ENCODE measurements around the gene KLRB1. TPM values are rescaled to one million over a fixed set of nuclear protein-coding genes. Genes with fewer than 3 reads are reported as not detected.
"Not testable (repeated sequence)": the region's sequence is repeated elsewhere in the genome, so short reads cannot be mapped to it uniquely, and the experiment has no call there.

KLRB1 gene
- polyA plus RNA-seq, 4 donors, result 3.8 to 6.9 (median 4.8) TPM

- DNase-seq (ENCODE audit: low read depth in 4 of 4, low spot score in 2 of 4), result not testable (repeated sequence)
These were observed 62.2 kb downstream of the KLRB1 start for GRCh38 chr12:9545489-9545888.

Other genes with a start within 250 kb of the KLRB1 start
- gene CLEC2D, start 61.8 kb upstream of the KLRB1 start, polyA plus RNA-seq (ENCODE audit: insufficient read length in 4 of 4), result 10 to 100 TPM in 3 of 4 donors, 1 to 10 TPM in 1; 8.5 to 31.0 (median 17.2) TPM
- under 1 TPM in 3 of 4 donors, not detected in 1; 0.19 to 0.47 (median 0.38) TPM for gene CLECL1, start 125.2 kb upstream of the KLRB1 start, polyA plus RNA-seq (ENCODE audit: insufficient read length in 4 of 4)
- gene CD69, start 153.0 kb upstream of the KLRB1 start, polyA plus RNA-seq (ENCODE audit: insufficient read length in 4 of 4), result 1 to 10 TPM; 1.2 to 3.7 (median 1.6) TPM
- gene KLRF1, start 219.6 kb upstream of the KLRB1 start, polyA plus RNA-seq (ENCODE audit: insufficient read length in 4 of 4), result 1 to 10 TPM in 1 of 4 donors, under 1 TPM in 3; 0.66 to 1.5 (median 0.72) TPM

All from left renal cortex interstitium (tissue), 4 donors.